ENCODE measurements around the gene TCAF1. TPM values are rescaled to one million over a fixed set of nuclear protein-coding genes. Genes with fewer than 3 reads are reported as not detected.

TCAF1 gene
- polyA plus RNA-seq (2012; ENCODE audit: insufficient read depth, insufficient read length) = 19.7 TPM

GRCh38 chr7:143901668-143902331, at the start of gene TCAF1:
Gene TCAF1 (minus strand): TSS chr7:143902176. CDS start chr7:143876608, 25,568 bp downstream.
- H3K4me3 ChIP-seq (ENCODE audit: low read length) = peak within 1 kb of the TSS; percentile 79
- DNase-seq (ENCODE audit: low read depth, low spot score) = peak; percentile 82

GRCh38 chr7:143948733-143949132, 46.8 kb upstream of the TCAF1 start:
- no peak for DNase-seq (ENCODE audit: low read depth, low spot score)
- H3K4me3 ChIP-seq (ENCODE audit: low read length) = no peak overlapping the region

GRCh38 chr7:143947111-143947510, 45.1 kb upstream of the TCAF1 start:
- DNase-seq (ENCODE audit: low read depth, low spot score) = no peak
- no peak overlapping the region for H3K4me3 ChIP-seq (ENCODE audit: low read length)

- DNase-seq (ENCODE audit: low read depth, low spot score) = no peak
- H3K4me3 ChIP-seq (ENCODE audit: low read length) = no peak overlapping the region
Measured at GRCh38 chr7:143945423-143945822, 43.4 kb upstream of the TCAF1 start.

GRCh38 chr7:143938379-143939243, 36.6 kb upstream of the TCAF1 start:
- no peak for DNase-seq (ENCODE audit: low read depth, low spot score)
- H3K4me3 ChIP-seq (ENCODE audit: low read length) = no peak overlapping the region

- no peak overlapping the region for H3K4me3 ChIP-seq (ENCODE audit: low read length)
- DNase-seq (ENCODE audit: low read depth, low spot score) = no peak
Measured at GRCh38 chr7:143936087-143937009, 34.4 kb upstream of the TCAF1 start.

- DNase-seq (ENCODE audit: low read depth, low spot score) = no peak
- H3K4me3 ChIP-seq (ENCODE audit: low read length) = no peak within 1 kb of the TSS
Measured at GRCh38 chr7:143934526-143935325, 32.8 kb upstream of the TCAF1 start, which contains the start of gene OR2F2. Gene OR2F2 (plus strand): TSS chr7:143935233. CDS start chr7:143935233, 0 bp downstream.

- H3K4me3 ChIP-seq (ENCODE audit: low read length) = no peak overlapping the region
- DNase-seq (ENCODE audit: low read depth, low spot score) = no peak
Measured at GRCh38 chr7:143931739-143932138, 29.8 kb upstream of the TCAF1 start.

GRCh38 chr7:143929224-143929920, 27.4 kb upstream of the TCAF1 start:
- no peak for DNase-seq (ENCODE audit: low read depth, low spot score)
- H3K4me3 ChIP-seq (ENCODE audit: low read length) = no peak overlapping the region

GRCh38 chr7:143924851-143925250, 22.9 kb upstream of the TCAF1 start:
- DNase-seq (ENCODE audit: low read depth, low spot score) = no peak
- no peak overlapping the region for H3K4me3 ChIP-seq (ENCODE audit: low read length)

- no peak for DNase-seq (ENCODE audit: low read depth, low spot score)
Measured at GRCh38 chr7:143914938-143915652, 13.1 kb upstream of the TCAF1 start.

GRCh38 chr7:143913945-143914615, 12.1 kb upstream of the TCAF1 start:
- H3K4me3 ChIP-seq (ENCODE audit: low read length) = no peak overlapping the region
- no peak for DNase-seq (ENCODE audit: low read depth, low spot score)

More at GRCh38 chr7:143914938-143915652, 13.1 kb upstream of the TCAF1 start:
- no peak overlapping the region for H3K4me3 ChIP-seq (ENCODE audit: low read length)

GRCh38 chr7:143910473-143911248, 8.7 kb upstream of the TCAF1 start:
- DNase-seq (ENCODE audit: low read depth, low spot score) = no peak
- H3K4me3 ChIP-seq (ENCODE audit: low read length) = no peak overlapping the region

GRCh38 chr7:143909863-143910262, 7.9 kb upstream of the TCAF1 start:
- no peak for DNase-seq (ENCODE audit: low read depth, low spot score)
- no peak overlapping the region for H3K4me3 ChIP-seq (ENCODE audit: low read length)

- DNase-seq (ENCODE audit: low read depth, low spot score) = no peak
- H3K4me3 ChIP-seq (ENCODE audit: low read length) = no peak overlapping the region
Measured at GRCh38 chr7:143908120-143908519, 6.1 kb upstream of the TCAF1 start.

GRCh38 chr7:143906895-143907294, 4.9 kb upstream of the TCAF1 start:
- no peak for DNase-seq (ENCODE audit: low read depth, low spot score)
- H3K4me3 ChIP-seq (ENCODE audit: low read length) = no peak overlapping the region

All from Jurkat, Clone E6-1 (cell line).